ENCODE measurements around the gene CRABP1.

DNA sequence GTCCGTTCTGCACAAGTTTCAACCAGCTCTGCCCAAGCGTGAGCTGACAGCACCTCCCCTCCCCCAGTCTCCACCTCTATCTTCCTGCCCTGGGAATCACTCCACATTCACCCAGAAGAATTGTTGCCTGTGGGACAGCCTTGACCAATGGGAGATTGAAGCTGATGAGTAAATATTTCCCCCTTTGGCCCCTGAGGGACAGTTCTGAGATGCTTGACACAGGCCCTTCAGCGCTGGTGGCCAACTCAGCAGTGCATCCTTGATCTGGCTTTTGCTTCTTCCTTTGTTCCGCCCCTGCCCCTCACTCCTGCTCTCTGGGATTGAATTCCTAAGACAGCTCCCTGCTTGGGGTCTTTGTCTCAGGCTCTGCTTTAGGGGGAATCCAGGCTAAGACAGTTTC lies 27.6 kb upstream of the CRABP1 start:
- TF ChIP-seq EZH2 (IDR thresholded peaks at IDR 0.05; ENCODE audit: borderline replicate concordance, low read length), result no peak
- TF ChIP-seq, protein P1, sequence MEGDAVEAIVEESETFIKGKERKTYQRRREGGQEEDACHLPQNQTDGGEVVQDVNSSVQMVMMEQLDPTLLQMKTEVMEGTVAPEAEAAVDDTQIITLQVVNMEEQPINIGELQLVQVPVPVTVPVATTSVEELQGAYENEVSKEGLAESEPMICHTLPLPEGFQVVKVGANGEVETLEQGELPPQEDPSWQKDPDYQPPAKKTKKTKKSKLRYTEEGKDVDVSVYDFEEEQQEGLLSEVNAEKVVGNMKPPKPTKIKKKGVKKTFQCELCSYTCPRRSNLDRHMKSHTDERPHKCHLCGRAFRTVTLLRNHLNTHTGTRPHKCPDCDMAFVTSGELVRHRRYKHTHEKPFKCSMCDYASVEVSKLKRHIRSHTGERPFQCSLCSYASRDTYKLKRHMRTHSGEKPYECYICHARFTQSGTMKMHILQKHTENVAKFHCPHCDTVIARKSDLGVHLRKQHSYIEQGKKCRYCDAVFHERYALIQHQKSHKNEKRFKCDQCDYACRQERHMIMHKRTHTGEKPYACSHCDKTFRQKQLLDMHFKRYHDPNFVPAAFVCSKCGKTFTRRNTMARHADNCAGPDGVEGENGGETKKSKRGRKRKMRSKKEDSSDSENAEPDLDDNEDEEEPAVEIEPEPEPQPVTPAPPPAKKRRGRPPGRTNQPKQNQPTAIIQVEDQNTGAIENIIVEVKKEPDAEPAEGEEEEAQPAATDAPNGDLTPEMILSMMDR (conservative IDR thresholded peaks at IDR 0.05 in 1 of 2, IDR thresholded peaks at IDR 0.05 in 1 of 2; ENCODE audit: extremely low read depth in 1 of 2, insufficient read depth in 1 of 2, low read depth in 1 of 2, low read length in 2 of 2), result no peak

Data from mammary epithelial cell (primary cell).